Activated CD4-positive, alpha-beta T cell treated with anti-CD3 and anti-CD28 coated beads for 36 hours (primary cell): Measurements from ENCODE around the gene OSBPL8. TPM values are rescaled to one million over a fixed set of nuclear protein-coding genes. Genes with fewer than 3 reads are reported as not detected.

Experiments
- ATAC-seq: fragments of 200-7000 bp; cut with Tn5 transposase; one replicate; pipeline ENCODE4 v1.10.0; 2021; ENCODE audit warnings: mild to moderate bottlenecking, moderate library complexity
- CTCF ChIA-PET: fragments of 350-600 bp; sonication (Branson Sonifier 250); formaldehyde crosslinking; loops from one replicate; lab custom pipeline; 2021; ENCODE audit warnings: antibody characterized with exemption; lab: Charles Lee
- POLR2A ChIA-PET: fragments of 350-600 bp; sonication (Branson Sonifier 250); formaldehyde crosslinking; loops from one replicate; lab custom pipeline; 2021; ENCODE audit warnings: antibody characterized with exemption, inconsistent platforms; lab: Charles Lee
- DNase-seq: peaks from one replicate; pipeline ENCODE4 v3.0.0-alpha.2; 2020
- H3K27ac Mint-ChIP-seq: one replicate; pipeline ENCODE4 v1.8.0; 2021; ENCODE audit warnings: mixed read lengths
- H3K27me3 Mint-ChIP-seq: one replicate; pipeline ENCODE4 v1.8.0; 2021; ENCODE audit warnings: mixed read lengths
- H3K36me3 Mint-ChIP-seq: one replicate; pipeline ENCODE4 v1.8.0; 2021; ENCODE audit warnings: low read depth, mixed read lengths
- H3K4me1 Mint-ChIP-seq: one replicate; pipeline ENCODE4 v1.8.0; 2021; ENCODE audit warnings: mixed read lengths
- H3K4me3 Mint-ChIP-seq: one replicate; pipeline ENCODE4 v1.8.0; 2021; ENCODE audit warnings: mild to moderate bottlenecking, moderate library complexity, mixed read lengths
- H3K9me3 Mint-ChIP-seq: one replicate; pipeline ENCODE4 v1.8.0; 2021; ENCODE audit warnings: low read depth, mixed read lengths
- intact Hi-C, 2 experiments: fragments of 100-400 bp; cut with DNase I in 1 of 2; cut with micrococcal nuclease in 1 of 2; formaldehyde crosslinking; loops; one replicate each; pipeline versions ENCODE4 v1.14.2 to v1.15.1; 2022 to 2024; cut with DNase I, micrococcal nuclease
- total RNA-seq, 2 experiments: library from RNA; stranded (reverse); gene quantifications; one replicate each; pipeline ENCODE4 v1.2.3, GENCODE V29; 2021

Gene OSBPL8
- total RNA-seq, 2 experiments from 2014 or later = 70.2 to 78.5 TPM

DNA sequence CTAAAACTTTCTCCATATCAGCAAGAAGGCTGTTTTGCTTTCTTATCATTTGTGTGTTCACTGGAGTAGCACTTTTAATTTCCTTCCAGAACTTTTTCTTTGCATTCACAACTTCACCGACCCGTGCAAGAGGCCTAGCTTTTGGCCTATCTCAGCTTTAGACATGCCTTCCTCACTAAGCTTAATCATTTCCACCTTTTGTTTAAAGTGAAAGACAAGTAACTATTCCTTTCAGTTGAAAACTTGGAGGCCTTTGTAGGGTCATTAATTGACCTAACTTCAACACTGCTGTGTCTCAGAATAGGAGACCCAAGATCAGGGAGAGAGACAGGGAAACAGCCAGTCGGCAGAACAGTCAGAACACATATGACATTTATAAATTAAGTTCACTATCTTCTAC lies 250.7 kb downstream of the OSBPL8 start:
- Mint-ChIP-seq H3K27ac (no peak overlapping the region), H3K27me3 (peaks cover 22% of the 10 kb centered on the region), H3K36me3 (no peaks in the 10 kb centered on the region), H3K9me3 (no peaks in the 10 kb centered on the region), H3K4me1 (no peaks in the 10 kb centered on the region), H3K4me3 (no peak overlapping the region)
- ATAC-seq (no peak), DNase-seq (no peak)
- ChIA-PET CTCF (interaction anchor here (1.5 kb wide), 1 partner anchor 31 kb away, joined by 5 read pairs; no protein-coding TSS in a partner anchor), POLR2A (no interaction called here)
- intact Hi-C loops = no loop called here

- Mint-ChIP-seq H3K4me1 (no peaks in the 10 kb centered on the region), H3K4me3 (no peak overlapping the region), H3K36me3 (no peaks in the 10 kb centered on the region), H3K27me3 (peaks cover 16% of the 10 kb centered on the region), H3K27ac (no peak overlapping the region), H3K9me3 (no peaks in the 10 kb centered on the region)
- ChIA-PET POLR2A (no interaction called here), CTCF (no interaction called here)
- intact Hi-C loops = no loop called here
- no peak for DNase-seq
- ATAC-seq = no peak
These were observed 252.5 kb downstream of the OSBPL8 start for GRCh38 chr12:76307083-76307482.

DNA sequence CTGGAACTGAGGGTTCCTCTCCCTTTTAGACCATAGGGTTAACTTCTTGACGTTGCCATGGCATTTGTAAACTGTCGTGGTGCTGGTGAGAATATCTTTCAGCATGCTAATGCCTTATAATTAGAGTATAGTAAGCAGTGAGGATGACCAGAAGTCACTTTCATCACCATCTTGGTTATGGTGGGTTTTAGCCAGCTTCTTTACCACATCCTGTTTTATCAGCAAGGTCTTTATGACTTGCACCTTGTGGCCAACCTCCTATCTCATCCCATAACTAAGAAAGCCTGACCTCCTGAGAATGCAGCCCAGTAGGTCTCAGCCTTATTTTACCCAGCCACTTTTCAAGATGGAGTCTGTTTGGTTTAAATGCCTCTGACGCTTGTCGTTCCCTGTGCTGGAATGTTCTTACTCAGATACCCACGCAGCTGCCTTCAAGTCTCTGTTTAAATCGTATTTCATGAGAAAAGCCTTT lies 255.5 kb downstream of the OSBPL8 start:
- Mint-ChIP-seq H3K27me3 (peaks cover 12% of the 10 kb centered on the region), H3K9me3 (no peaks in the 10 kb centered on the region)

DNA sequence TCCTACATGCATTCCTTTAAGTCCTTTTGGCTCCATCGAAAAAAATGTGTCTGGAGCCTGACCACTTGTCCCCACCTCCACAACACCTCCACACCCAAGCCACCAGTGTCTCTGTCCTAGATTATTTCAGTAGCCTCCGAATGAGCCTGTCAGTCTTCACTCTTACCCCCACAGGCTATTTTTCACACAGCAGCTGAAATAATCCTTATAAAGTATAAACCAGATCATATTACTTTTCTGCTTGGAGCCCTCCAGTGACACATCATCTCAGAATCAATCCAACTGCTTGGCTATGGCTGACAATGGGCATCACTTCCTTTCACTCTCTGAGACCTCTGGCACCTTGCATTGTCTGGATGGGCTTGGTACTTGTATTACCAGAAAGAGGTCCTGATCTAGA lies 256.2 kb downstream of the OSBPL8 start:
- Mint-ChIP-seq H3K27ac (no peak overlapping the region), H3K9me3 (no peaks in the 10 kb centered on the region), H3K4me1 (no peaks in the 10 kb centered on the region), H3K4me3 (no peak overlapping the region), H3K27me3 (peaks cover 12% of the 10 kb centered on the region), H3K36me3 (no peaks in the 10 kb centered on the region)
- ATAC-seq (no peak), DNase-seq (no peak)
- POLR2A ChIA-PET = no interaction called here
- intact Hi-C loops = no loop called here
- CTCF ChIA-PET = no interaction called here

More for the DNA sequence above, 255.5 kb downstream of the OSBPL8 start:
- POLR2A ChIA-PET = no interaction called here
- no peak overlapping the region for H3K4me3 Mint-ChIP-seq
- intact Hi-C loops = no loop called here
- H3K27ac Mint-ChIP-seq = no peak overlapping the region
- H3K4me1 Mint-ChIP-seq = no peaks in the 10 kb centered on the region
- no peak for DNase-seq
- CTCF ChIA-PET = no interaction called here
- no peak for ATAC-seq
- no peaks in the 10 kb centered on the region for H3K36me3 Mint-ChIP-seq

Other genes with a start within 250 kb of the OSBPL8 start
- gene BBS10, start 211.4 kb downstream of the OSBPL8 start, total RNA-seq = 1 to 10 TPM; 3.5 to 4.0 TPM
- 10 to 100 TPM; 17.6 to 22.7 TPM for gene ZDHHC17, start 204.3 kb upstream of the OSBPL8 start, total RNA-seq